Endothelial cell (in vitro differentiated cells): ENCODE data around the gene RFX8. TPM values are rescaled to one million over a fixed set of nuclear protein-coding genes. Genes with fewer than 3 reads are reported as not detected.
"Not testable (repeated sequence)": the region's sequence is repeated elsewhere in the genome, so short reads cannot be mapped to it uniquely, and the experiment has no call there.

Source experiments
- DNase-seq: peaks from one replicate; pipeline ENCODE4 v3.0.0; 2021; ENCODE audit warnings: low spot score
- H3K27ac Mint-ChIP-seq: one replicate; pipeline ENCODE4 v1.8.0; 2021; ENCODE audit warnings: mixed read lengths, inconsistent platforms; ENCODE audit not compliant: unreplicated experiment
- H3K27me3 Mint-ChIP-seq: one replicate; pipeline ENCODE4 v1.8.0; 2021; ENCODE audit warnings: mild to moderate bottlenecking, moderate library complexity, mixed read lengths, inconsistent platforms; ENCODE audit not compliant: unreplicated experiment
- H3K36me3 Mint-ChIP-seq: one replicate; pipeline ENCODE4 v1.8.0; 2021; ENCODE audit warnings: mild to moderate bottlenecking, low read depth, mixed read lengths, inconsistent platforms; ENCODE audit not compliant: unreplicated experiment
- H3K4me1 Mint-ChIP-seq: one replicate; pipeline ENCODE4 v1.8.0; 2021; ENCODE audit warnings: mild to moderate bottlenecking, mixed read lengths, inconsistent platforms; ENCODE audit not compliant: unreplicated experiment
- H3K4me3 Mint-ChIP-seq: one replicate; pipeline ENCODE4 v1.8.0; 2021; ENCODE audit warnings: mild to moderate bottlenecking, mixed read lengths, inconsistent platforms; ENCODE audit not compliant: unreplicated experiment
- H3K9me3 Mint-ChIP-seq: one replicate; pipeline ENCODE4 v1.8.0; 2021; ENCODE audit warnings: mixed read lengths, inconsistent platforms; ENCODE audit not compliant: unreplicated experiment
- total RNA-seq: library from RNA; stranded (reverse); fragmentation: NEBNext Ultra II Directional; extraction: Animal tissue kit (Norgen Biotek cat#: 25700); gene quantifications from one replicate; pipeline ENCODE4 v1.2.1, GENCODE V29; 2021; ENCODE audit not compliant: unreplicated experiment
- TF ChIP-seq, protein P1 (sequence below): fragments of 200-600 bp; sonication (generic); IDR thresholded peaks from one replicate; pipeline ENCODE4 v1.5.0; 2021; ENCODE audit warnings: antibody characterized with exemption; ENCODE audit not compliant: unreplicated experiment

RFX8 gene
- total RNA-seq, 1 donor from 2014 or later: 5.0 TPM

DNA sequence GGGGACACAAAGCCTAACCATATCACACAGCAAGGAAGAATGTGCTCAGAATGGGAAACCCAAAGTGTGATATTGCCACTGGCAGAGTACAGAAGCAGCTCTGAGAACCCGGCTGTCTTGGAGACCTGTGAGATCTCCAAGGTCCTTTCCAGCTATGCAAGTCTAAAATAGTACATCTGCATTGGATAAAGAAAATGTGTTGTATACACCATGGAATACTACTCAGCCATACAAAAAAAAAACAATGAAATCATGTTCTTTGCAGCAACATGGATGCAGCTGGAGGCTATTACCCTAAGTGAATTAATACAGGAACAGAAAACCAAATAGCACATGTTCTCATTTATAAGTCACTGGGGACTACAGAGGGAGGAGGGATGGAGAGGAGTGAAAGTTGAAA, 36.5 kb upstream of the RFX8 start:
- H3K27me3 Mint-ChIP-seq: peaks cover 5% of the 10 kb centered on the region
- no peaks in the 10 kb centered on the region for H3K9me3 Mint-ChIP-seq
- DNase-seq: no peak
- H3K4me1 Mint-ChIP-seq: peaks cover 12% of the 10 kb centered on the region
- TF ChIP-seq, protein P1, sequence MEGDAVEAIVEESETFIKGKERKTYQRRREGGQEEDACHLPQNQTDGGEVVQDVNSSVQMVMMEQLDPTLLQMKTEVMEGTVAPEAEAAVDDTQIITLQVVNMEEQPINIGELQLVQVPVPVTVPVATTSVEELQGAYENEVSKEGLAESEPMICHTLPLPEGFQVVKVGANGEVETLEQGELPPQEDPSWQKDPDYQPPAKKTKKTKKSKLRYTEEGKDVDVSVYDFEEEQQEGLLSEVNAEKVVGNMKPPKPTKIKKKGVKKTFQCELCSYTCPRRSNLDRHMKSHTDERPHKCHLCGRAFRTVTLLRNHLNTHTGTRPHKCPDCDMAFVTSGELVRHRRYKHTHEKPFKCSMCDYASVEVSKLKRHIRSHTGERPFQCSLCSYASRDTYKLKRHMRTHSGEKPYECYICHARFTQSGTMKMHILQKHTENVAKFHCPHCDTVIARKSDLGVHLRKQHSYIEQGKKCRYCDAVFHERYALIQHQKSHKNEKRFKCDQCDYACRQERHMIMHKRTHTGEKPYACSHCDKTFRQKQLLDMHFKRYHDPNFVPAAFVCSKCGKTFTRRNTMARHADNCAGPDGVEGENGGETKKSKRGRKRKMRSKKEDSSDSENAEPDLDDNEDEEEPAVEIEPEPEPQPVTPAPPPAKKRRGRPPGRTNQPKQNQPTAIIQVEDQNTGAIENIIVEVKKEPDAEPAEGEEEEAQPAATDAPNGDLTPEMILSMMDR: no peak
- no peak overlapping the region for H3K27ac Mint-ChIP-seq
- no peaks in the 10 kb centered on the region for H3K36me3 Mint-ChIP-seq
- H3K4me3 Mint-ChIP-seq: no peak overlapping the region

DNA sequence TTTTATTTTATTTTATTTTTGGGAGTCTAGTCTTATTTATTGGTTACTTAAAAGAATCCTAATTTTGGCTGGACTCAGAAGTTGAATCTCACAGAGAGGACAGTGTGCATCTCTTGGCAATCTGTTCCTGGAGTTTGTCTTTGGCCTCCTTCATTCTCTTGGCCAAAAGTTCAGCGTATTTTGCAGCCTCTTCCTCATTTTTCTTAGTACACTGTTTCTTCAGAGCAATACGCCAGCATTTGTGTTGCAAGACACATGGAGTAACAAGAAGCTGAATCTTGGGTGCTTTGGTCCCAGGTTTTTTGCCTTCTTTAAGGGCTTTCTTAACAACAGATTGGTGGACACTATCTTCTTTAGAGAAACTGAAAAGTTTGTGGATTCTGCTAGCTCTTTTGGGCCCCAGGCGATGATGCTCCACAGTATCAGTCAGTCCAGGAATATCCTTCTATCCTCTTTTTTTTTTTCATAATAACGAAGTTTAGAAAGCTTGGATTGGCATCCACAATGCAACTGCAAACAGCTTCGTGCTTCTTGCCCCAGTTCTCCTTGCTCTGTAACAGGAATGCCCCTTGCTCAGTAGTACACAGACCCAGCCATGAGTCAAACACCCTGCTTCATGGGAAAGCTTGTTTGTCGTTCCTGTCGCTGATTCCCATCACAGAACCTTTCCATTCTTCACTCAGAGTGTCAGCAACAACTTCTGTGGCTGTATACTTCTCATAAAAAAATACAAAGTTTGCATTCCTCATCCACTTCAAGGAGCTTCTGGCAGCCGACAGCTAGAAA, 34.8 kb upstream of the RFX8 start:
- H3K27me3 Mint-ChIP-seq: peaks cover 2% of the 10 kb centered on the region
- H3K27ac Mint-ChIP-seq: no peak overlapping the region
- H3K4me3 Mint-ChIP-seq: no peak overlapping the region
- TF ChIP-seq, protein P1: no peak
- no peaks in the 10 kb centered on the region for H3K36me3 Mint-ChIP-seq
- H3K9me3 Mint-ChIP-seq: no peaks in the 10 kb centered on the region
- H3K4me1 Mint-ChIP-seq: peaks cover 3% of the 10 kb centered on the region
- DNase-seq: no peak

DNA sequence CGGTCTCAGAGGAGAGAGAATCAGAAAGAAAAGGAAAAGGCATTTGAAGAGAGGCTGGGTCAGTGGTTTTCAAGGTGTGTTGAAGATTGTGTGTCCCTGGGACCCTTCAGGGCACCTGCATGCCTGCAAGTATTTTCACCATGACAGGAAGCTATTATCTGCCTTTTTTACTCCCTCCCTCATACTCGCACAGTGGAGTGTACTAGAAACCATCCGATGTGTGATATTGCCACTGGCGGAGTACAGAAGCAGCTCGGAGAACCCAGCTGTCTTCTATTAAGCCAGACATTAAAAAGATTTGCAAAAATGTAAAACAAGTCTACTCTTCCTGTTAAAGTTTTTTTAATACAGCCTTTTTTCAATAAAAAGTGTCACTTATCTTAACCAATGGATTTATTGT, 33.7 kb upstream of the RFX8 start:
- no peak overlapping the region for H3K27ac Mint-ChIP-seq
- no peak for DNase-seq
- TF ChIP-seq, protein P1: no peak
- H3K9me3 Mint-ChIP-seq: no peaks in the 10 kb centered on the region
- H3K36me3 Mint-ChIP-seq: no peaks in the 10 kb centered on the region
- H3K4me1 Mint-ChIP-seq: no peaks in the 10 kb centered on the region
- no peaks in the 10 kb centered on the region for H3K27me3 Mint-ChIP-seq
- H3K4me3 Mint-ChIP-seq: no peak overlapping the region

DNA sequence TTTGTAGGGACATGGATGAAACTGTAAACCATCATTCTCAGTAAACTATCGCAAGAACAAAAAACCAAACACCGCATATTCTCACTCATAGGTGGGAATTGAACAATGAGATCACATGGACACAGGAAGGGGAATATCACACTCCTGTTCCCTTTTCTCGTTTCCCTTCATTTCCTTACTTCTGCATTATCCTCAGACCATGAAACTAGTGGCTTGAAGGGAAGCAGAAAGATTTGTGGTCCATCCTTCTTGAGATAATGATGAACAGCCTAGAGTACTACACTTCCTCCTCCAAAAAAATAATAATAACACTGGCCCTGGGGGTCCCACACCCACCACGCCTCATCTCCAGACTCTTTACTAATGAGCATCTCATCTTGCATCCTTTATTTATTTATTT, 30.4 kb upstream of the RFX8 start:
- H3K4me3 Mint-ChIP-seq, H3K36me3 Mint-ChIP-seq, H3K9me3 Mint-ChIP-seq, H3K4me1 Mint-ChIP-seq, H3K27me3 Mint-ChIP-seq, DNase-seq, H3K27ac Mint-ChIP-seq: not testable (repeated sequence)

- not testable (repeated sequence) for DNase-seq, H3K27me3 Mint-ChIP-seq, H3K4me3 Mint-ChIP-seq, H3K36me3 Mint-ChIP-seq, H3K4me1 Mint-ChIP-seq, H3K9me3 Mint-ChIP-seq, H3K27ac Mint-ChIP-seq
Observed at GRCh38 chr2:101504744-101505143, 29.8 kb upstream of the RFX8 start.

GRCh38 chr2:101502095-101502494, 27.2 kb upstream of the RFX8 start:
- H3K27me3 Mint-ChIP-seq: no peaks in the 10 kb centered on the region

More at GRCh38 chr2:101502095-101502494, 27.2 kb upstream of the RFX8 start:
- no peak for DNase-seq
- H3K27ac Mint-ChIP-seq: no peak overlapping the region
- no peaks in the 10 kb centered on the region for H3K36me3 Mint-ChIP-seq
- H3K4me1 Mint-ChIP-seq: peaks cover 3% of the 10 kb centered on the region
- no peaks in the 10 kb centered on the region for H3K9me3 Mint-ChIP-seq
- H3K4me3 Mint-ChIP-seq: no peak overlapping the region
- TF ChIP-seq, protein P1: no peak
